Kidney epithelial cell (primary cell): ENCODE results near the gene CFAP119. TPM values are rescaled to one million over a fixed set of nuclear protein-coding genes. Genes with fewer than 3 reads are reported as not detected.

Experiments used
- DNase-seq: peaks from one replicate; pipeline ENCODE4 v3.0.0-alpha.2; 2010; ENCODE audit warnings: low read depth
- H3K27me3 ChIP-seq: 2 replicates; pipeline ENCODE4 v1.6.0; 2011; ENCODE audit warnings: low read length; ENCODE audit not compliant: control insufficient read depth, insufficient read depth
- H3K36me3 ChIP-seq: 2 replicates; pipeline ENCODE4 v1.5.1; 2011; ENCODE audit warnings: low read length; ENCODE audit not compliant: control insufficient read depth, insufficient read depth
- H3K4me3 ChIP-seq: 2 replicates; pipeline ENCODE4 v1.5.1; 2011; ENCODE audit warnings: low read depth, mild to moderate bottlenecking, control low read depth, low read length
- total RNA-seq: library from RNA; depleted of rRNA; stranded (reverse); fragments of >200 nt; gene quantifications from 2 replicates; pipeline ENCODE4 v1.2.3, GENCODE V29; 2015
- TF ChIP-seq, protein P1 (sequence below): IDR thresholded peaks from 2 replicates; pipeline ENCODE4 v1.5.1; 2011; ENCODE audit warnings: mild to moderate bottlenecking, moderate library complexity, low read length, control low read depth, inconsistent platforms; ENCODE audit not compliant: insufficient read depth, poor library complexity, severe bottlenecking

CFAP119 gene
- total RNA-seq, 1 donor from 2014 or later = 1.6 TPM

DNA sequence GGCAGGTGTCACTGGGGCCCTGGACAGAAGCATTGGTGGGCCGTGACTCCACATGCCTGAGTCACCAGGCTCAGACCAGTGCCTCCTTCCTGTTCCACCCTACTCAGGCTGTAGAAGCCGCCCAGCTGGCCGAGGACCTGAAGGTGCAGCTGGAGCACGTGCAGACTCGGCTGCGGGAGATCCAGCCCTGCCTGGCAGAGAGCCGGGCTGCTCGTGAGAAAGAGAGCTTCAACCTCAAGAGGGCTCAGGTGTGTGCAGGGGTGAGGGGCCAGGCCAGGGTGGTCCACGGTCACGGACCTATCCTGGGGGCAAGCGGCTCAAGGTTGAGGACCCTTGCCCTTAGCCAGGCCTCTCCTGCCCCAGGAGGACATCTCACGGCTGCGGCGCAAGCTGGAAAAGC lies 9.9 kb upstream of the CFAP119 start:
- H3K27me3 ChIP-seq = no peaks in the 10 kb centered on the region
- TF ChIP-seq, protein P1, sequence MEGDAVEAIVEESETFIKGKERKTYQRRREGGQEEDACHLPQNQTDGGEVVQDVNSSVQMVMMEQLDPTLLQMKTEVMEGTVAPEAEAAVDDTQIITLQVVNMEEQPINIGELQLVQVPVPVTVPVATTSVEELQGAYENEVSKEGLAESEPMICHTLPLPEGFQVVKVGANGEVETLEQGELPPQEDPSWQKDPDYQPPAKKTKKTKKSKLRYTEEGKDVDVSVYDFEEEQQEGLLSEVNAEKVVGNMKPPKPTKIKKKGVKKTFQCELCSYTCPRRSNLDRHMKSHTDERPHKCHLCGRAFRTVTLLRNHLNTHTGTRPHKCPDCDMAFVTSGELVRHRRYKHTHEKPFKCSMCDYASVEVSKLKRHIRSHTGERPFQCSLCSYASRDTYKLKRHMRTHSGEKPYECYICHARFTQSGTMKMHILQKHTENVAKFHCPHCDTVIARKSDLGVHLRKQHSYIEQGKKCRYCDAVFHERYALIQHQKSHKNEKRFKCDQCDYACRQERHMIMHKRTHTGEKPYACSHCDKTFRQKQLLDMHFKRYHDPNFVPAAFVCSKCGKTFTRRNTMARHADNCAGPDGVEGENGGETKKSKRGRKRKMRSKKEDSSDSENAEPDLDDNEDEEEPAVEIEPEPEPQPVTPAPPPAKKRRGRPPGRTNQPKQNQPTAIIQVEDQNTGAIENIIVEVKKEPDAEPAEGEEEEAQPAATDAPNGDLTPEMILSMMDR = no peak
- H3K36me3 ChIP-seq = peaks cover 5% of the 10 kb centered on the region
- no peak overlapping the region for H3K4me3 ChIP-seq
- no peak for DNase-seq

DNA sequence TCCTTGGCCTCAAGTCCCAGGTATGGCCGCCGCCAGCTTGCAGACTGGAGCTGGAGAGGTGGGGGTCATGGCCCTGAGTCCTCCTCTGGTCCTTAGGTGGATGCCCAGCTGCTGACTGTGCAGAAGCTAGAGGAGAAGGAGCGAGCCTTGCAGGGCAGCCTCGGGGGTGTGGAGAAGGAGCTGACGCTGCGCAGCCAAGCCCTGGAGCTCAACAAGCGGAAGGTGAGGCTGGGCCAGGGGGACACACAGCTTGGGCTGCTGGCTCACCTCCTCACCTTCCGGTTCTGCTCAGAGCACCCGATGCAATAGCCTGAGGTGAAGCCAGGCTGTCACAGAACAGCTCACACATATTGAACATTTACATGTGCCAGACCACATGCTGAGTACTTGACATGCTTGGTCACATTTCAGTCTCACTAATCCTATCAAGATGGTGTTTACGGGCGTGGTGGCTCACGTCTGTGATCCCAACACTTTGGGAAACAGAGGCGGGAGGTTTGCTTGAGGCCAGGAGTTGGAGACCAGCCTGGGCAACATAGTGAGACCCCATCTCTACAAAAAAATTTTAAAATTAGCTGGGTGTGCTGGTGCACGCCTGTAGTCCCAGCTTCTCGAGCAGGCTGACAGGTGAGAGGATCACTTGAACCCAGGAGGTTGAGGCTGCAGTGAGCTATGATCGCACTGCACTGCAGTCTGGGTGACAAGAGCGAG lies 7.7 kb upstream of the CFAP119 start:
- DNase-seq = no peak
- no peaks in the 10 kb centered on the region for H3K27me3 ChIP-seq
- no peak overlapping the region for H3K4me3 ChIP-seq
- H3K36me3 ChIP-seq = peaks cover 11% of the 10 kb centered on the region
- TF ChIP-seq, protein P1 = no peak

DNA sequence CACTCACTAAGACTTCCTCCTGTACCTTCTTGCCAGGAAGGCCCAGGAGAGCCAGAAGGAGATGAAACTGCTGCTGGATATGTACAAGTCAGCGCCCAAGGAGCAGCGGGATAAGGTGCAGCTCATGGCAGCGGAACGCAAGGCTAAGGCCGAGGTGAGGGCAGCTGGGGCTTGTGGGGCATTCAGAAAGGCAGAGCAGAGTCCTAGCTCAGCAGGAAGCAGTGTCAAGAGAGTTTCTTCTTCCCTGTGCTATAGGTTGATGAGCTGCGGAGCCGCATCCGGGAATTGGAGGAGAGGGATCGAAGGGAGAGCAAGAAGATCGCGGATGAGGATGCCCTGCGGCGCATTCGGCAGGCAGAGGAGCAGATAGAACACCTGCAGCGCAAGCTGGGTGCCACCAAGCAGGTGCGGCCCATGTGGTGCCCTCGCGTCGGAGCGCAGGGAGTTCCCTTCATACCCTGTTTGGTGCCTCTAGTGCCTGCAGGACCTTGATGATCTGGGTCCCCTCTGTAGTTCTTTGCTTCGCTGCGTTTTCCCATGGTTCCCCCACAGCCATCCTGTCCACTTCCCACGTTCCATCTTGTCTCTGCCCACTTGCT lies 6.8 kb upstream of the CFAP119 start:
- no peak overlapping the region for H3K4me3 ChIP-seq
- TF ChIP-seq, protein P1 = no peak
- H3K36me3 ChIP-seq = peaks cover 11% of the 10 kb centered on the region
- DNase-seq = no peak
- no peaks in the 10 kb centered on the region for H3K27me3 ChIP-seq

DNA sequence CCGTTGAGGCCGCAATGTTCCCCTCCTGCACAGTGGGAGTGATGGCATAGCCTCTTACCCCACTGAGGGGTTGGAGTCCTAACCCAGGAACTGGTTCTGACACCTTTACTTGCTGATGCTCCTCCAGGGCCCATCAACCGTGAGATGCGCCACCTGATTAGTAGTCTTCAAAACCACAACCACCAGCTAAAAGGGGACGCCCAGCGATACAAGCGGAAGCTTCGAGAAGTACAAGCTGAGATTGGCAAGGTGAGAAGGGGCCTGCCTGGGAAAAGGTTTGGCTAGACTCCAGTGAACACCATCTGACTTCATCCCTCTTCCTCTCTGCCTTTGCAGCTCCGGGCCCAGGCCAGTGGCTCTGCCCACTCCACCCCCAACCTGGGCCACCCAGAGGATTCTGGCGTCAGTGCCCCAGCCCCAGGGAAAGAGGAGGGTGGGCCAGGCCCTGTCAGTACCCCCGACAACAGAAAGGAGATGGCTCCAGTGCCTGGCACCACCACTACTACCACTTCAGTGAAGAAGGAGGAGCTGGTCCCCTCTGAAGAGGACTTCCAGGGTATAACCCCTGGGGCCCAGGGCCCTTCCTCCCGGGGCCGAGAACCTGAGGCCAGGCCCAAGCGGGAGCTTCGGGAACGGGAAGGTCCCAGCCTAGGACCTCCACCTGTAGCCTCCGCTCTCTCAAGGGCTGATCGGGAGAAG lies 6.1 kb upstream of the CFAP119 start:
- Histone ChIP-seq H3K4me3 (no peak overlapping the region), H3K27me3 (no peaks in the 10 kb centered on the region), H3K36me3 (peaks cover 11% of the 10 kb centered on the region)
- TF ChIP-seq, protein P1 = no peak
- no peak for DNase-seq

DNA sequence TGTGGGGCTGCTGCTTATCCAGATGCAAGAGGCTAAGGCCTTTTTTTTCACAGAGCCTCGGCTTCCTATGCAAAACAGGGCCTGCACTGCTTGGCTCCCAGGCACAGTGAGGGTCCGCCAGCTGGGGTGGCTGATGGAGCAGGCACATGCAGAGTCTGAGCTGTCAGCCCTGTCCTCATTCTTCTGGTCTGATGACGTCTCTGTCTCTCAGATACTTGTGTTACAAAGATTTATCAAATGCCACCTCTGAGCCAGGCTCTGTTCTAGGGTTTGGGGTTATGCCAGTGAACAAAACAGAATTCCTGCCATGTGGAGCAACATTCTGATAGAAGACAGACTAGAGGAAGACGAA lies 5.0 kb upstream of the CFAP119 start:
- H3K36me3 ChIP-seq = peaks cover 11% of the 10 kb centered on the region
- TF ChIP-seq, protein P1 = no peak
- DNase-seq = no peak
- no peaks in the 10 kb centered on the region for H3K27me3 ChIP-seq
- no peak overlapping the region for H3K4me3 ChIP-seq
